ENCODE results near the gene GNB2.

DNA sequence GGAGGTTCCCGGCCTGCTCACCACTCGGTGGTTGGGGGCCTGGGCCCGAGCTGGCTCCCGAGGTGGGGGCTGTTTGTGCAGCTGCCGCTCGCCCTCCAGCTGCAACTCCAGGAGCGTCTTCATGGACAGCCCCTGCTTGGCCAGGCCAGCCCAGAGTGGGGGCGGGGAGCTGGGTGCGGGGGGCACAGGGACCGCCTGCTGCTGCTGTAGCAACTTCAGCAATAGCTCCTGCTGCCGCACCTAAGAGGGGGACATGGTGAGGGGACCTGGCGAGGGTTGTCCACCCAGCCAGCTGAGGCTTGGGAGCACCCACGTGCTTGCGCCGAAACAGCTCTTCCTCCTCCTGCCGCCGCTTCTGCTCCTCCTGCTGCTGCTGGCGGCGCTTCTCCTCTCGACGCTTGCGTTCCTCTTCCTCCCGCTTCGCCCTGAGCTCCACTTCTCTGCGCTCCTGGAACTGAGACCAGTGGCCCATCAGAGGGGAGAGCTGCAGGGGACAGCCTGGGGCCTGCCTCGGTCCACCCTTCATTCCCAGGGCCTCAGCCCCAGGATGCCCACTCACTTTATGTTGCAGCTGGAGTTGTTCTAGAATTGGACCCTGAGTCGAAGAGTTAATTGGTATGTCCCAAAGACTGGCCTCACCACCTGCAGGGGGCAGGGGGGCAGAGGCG is 9.6 kb downstream of the GNB2 start:
- TF ChIP-seq, protein P1, sequence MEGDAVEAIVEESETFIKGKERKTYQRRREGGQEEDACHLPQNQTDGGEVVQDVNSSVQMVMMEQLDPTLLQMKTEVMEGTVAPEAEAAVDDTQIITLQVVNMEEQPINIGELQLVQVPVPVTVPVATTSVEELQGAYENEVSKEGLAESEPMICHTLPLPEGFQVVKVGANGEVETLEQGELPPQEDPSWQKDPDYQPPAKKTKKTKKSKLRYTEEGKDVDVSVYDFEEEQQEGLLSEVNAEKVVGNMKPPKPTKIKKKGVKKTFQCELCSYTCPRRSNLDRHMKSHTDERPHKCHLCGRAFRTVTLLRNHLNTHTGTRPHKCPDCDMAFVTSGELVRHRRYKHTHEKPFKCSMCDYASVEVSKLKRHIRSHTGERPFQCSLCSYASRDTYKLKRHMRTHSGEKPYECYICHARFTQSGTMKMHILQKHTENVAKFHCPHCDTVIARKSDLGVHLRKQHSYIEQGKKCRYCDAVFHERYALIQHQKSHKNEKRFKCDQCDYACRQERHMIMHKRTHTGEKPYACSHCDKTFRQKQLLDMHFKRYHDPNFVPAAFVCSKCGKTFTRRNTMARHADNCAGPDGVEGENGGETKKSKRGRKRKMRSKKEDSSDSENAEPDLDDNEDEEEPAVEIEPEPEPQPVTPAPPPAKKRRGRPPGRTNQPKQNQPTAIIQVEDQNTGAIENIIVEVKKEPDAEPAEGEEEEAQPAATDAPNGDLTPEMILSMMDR (IDR thresholded peaks at IDR 0.05): no peak
- no peak for TF ChIP-seq POLR2AphosphoS5 (IDR thresholded peaks at IDR 0.05)
